GM19025 (cell line): ENCODE measurements around the gene COL6A2.
"Not testable (repeated sequence)": the region's sequence is repeated elsewhere in the genome, so short reads cannot be mapped to it uniquely, and the experiment has no call there.

Source experiments
- ATAC-seq: cut with Tn5 transposase; IDR thresholded peaks from one replicate; pipeline ENCODE4 v1.9.1; 2021; ENCODE audit warnings: mild to moderate bottlenecking, low read depth, moderate library complexity; ENCODE audit not compliant: unreplicated experiment

COL6A2 gene

DNA sequence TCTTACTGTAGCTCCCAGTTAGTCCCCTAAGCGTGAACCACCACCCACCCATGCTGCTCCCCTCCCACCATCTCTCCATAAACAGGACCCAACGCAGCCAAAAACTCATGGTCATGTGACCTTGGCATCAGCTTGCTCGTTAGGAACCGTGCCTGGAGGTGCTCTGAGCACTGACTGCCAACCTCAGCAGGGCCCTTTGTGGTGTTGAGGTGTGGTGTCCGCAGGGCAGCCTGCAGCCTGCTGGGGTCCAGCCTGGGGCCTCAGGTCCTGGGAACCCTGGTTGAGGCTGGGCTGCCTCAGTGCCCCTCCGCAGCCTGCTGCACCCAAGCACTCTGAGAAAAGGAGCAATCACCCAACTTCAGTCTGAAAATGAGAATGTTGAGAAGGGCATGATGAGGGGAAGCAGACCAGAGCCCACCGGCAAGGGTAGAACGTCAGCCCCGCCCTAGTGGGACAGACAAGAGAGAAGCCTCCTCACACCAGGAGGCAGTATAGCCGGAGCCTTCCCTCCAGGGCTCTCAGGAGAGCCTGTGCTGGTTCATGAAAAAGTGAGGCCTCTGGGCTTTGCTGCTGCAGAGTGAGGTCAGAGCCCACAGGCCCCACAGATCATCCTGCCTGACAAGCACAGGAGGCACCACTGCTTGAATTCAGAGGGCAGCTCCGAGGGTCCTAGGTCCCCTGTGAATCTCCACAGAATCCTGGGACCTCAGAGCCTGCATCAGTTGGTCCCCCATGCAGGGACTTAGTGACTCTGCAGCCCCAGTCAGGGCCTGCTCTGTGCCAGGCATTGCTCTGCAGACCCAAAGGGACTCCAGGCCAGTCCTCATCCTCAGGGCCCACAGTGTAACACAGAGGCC is 4.9 kb upstream of the COL6A2 start:
- ATAC-seq, result no peak

GRCh38 chr21:46093668-46094400 is 4.1 kb upstream of the COL6A2 start:
- no peak for ATAC-seq

GRCh38 chr21:46094401-46095082 is 3.4 kb upstream of the COL6A2 start:
- ATAC-seq, result no peak

DNA sequence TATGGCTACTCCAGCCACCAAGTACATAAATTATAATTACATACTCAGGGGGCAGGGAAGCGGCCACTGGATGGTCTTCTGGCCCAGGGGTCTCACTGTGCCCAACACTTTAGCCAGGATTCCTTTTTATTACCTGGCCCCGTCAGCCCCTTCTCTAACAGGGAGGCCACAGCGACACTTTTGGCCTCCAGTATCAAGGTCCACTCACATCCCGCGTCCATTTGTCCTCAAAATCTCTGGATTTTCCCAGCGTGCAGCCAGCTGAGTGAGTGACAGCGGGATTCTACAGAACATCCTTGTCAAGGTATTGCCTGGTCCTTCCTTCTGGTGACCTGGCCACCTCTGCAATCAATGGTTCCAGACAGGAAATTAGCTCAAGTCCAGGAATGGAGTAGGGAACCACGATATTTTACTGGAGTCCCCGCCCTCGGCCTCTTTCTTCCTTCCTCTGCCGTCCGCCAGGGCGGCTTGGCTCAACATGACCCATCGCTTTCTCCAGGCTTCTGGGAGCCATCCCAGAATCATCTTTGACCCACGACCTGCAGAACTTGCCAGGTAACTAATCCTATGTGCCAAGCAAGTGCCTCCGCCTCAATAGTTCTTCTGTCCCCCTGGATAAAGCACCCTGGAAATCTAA is 2.7 kb upstream of the COL6A2 start:
- ATAC-seq, result no peak

DNA sequence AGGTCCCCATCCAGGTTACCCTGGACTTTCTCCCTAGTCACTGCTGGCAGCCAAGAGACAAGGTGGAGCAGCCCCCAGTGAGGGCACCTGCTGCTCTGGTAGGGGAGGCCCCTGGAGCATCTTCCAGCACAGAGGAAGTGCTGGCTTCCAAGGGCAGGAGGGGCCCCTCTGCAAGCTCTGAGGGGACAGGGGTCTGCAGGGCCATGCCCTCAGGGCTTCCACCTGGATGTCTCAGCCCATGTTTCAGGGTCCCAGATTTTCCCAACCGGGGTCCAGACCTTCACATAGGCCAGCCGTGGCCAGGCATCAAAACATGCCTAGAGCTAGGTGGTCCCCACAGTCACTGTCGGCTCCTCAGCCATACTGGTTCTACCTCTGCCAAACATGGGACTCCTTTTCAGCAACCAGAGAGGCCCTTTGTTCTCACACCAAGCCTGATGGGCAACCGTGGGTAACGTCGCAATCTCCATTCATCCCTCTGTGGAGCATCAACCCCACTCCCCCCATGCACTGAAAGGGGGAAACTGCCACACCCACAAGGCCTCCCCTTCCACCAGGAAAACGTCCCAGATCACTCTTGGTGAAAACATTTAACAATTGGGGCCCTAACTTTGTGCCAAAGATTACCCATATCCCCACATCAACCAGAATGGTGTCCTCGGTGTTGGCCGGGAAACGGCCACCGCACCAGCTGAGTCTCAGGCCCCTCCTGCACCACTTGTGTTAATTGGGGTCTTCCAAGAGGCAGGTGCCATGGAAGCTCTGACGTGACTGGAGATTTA is 1.9 kb upstream of the COL6A2 start:
- ATAC-seq, result no peak

DNA sequence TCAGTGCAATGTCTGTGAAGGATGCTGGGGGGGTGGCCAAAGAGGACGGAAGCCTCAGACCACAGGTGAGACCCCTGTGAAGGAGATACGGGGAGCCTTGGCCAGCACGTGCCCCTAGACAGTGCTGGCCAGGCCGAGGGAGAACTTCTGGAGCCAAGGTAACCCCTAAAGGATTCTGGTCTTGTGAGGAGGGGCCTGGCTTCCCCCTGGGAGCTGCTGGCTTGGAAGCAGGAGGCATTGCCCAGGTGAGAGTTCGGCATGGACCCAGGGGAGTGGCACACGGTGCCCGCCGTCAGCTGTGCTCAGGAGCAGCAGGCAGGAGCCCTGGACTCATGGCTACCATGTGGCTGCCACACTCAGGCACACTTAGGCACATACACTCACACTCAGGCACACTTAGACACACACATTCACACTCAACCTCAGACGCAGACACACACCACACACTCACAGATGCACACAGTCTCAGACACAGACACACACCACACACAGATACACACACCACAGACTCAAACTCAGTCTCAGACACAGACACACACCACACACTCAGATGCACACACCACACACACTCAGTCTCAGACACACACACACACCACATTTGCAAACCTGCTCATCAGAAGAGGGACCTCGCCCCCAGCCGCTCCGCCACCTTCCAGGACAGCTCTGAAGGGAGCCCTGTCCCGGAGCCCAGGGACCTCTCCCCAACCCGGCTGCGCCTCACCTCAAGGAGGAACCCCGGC is 1.1 kb upstream of the COL6A2 start:
- ATAC-seq, result no peak

DNA sequence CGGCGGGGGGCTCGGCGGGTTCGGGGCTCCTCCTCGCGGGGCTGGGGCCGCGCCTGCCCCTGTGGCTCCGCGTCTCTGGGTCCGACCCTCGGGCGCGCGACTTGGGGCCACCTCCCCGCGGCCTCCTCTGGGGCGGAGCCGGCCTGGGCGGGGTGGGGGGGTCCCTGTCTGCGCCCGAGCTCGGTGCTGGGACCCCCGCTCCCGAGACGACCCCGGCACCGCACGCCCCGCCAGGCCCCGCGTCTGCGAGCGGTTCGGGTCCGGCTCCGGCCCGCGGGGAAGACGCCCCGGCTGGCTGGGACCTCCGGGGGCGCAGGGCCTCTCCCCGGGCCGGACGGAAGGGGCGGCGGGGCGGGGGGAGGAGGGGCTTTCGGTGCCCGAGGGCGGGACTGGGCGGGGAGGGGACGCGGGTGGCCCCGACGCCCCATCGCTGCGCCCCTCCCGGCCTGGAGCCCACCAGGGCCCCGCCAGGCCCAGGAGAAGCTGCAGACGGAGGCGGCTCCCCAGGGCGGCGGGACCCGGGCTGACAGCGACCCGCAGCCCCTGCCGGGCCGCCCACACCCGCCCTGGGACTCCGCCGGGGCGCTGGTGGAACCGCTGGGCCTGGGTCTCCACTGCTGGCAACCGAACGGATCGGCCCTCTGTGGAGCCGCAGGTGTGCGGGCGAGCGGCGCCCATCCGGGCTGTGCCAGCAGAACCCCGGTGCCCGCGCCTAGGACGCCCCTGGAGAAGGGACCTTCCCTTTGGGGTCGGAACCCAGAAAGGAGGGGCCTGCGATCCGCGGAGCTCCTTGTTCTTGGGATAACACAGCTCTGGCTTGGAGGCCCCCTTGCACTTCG is 610 bp downstream of the COL6A2 start:
- no peak for ATAC-seq

- ATAC-seq, result no peak
Observed at GRCh38 chr21:46099476-46099875, 1.6 kb downstream of the COL6A2 start.

DNA sequence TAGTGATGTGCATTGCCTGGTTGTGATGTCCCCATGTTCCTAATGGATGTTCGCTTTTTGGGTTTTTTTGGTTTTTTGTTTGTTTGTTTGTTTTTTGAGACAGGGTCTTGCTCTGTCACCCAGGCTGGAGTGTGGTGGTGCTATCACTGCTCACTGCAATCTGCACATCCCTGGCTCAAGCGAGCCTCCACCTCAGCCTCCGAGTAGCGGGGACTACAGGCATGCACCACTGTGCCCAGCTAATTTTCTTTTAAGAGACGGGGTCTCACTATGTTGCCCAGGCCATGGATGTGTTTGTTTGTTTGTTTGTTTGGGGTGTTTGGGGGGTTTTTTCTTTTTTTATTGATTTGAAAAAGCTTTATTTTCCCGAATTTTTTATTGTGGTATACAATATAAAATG is 2.1 kb downstream of the COL6A2 start:
- no peak for ATAC-seq

DNA sequence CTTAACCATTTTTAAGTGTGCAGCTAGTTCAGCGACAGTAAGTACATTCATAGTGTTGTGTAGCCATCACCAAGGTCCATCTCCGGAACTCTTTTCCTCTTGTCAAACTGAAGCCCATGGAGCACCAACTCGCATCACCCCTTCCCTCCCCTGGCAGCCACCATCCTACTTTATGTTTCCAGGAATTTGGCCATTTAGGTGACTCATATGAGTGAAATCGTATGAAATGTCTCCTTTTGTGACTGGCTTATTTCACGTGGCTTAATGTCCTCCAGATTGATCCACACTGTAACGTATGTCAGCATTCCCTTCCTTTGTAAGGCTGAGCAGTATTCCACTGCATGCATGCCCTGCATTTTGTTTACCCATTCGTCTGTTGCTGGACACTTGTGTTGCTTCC is 2.5 kb downstream of the COL6A2 start:
- ATAC-seq, result no peak

DNA sequence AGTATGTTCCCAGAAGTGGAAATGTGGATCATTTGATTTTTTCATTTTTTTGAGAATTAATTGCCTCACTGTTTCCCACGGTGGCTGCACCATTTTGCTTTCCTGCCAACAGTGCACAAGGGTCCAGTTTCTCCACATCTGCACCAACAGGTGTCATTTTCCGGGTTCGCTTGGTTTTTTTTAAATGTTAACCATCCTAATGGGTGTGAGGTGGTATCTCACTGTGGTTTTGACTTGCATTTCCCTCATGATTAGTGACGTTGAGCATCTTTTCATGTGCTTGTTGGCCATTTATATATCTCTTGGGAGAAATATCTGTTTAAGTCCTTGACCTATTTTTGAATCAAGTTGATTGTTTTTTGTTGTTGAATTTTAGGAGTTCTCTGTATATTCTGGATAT is 3.0 kb downstream of the COL6A2 start:
- ATAC-seq, result no peak

- no peak for ATAC-seq
Observed at GRCh38 chr21:46104104-46104503, 6.2 kb downstream of the COL6A2 start.

- not testable (repeated sequence) for ATAC-seq
Observed at GRCh38 chr21:46107376-46107775, 9.5 kb downstream of the COL6A2 start.

DNA sequence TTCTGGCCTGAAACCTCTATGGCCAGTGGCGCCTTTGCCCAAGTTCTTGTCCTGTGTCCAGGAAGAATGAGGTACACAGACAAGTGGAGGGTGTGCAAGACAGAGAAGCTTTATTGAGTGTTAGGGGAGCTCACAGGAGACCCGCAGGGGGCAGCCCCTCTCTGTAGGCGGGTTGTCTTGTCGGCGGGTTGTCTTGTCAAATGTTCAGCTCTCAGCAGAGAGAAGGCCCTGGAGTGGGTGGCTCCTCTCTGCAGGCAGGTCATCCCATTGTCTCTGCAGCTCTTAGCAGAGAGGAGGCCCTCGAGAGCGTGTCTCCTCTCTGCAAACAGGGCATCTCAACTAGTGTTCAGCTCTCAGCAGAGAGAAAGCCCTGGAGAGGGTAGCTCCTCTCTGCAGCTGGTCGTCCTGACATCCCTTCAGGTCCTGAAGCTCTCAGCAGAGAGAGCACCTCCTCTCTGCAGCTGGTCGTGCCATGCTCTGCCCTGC is 11.0 kb downstream of the COL6A2 start:
- no peak for ATAC-seq

DNA sequence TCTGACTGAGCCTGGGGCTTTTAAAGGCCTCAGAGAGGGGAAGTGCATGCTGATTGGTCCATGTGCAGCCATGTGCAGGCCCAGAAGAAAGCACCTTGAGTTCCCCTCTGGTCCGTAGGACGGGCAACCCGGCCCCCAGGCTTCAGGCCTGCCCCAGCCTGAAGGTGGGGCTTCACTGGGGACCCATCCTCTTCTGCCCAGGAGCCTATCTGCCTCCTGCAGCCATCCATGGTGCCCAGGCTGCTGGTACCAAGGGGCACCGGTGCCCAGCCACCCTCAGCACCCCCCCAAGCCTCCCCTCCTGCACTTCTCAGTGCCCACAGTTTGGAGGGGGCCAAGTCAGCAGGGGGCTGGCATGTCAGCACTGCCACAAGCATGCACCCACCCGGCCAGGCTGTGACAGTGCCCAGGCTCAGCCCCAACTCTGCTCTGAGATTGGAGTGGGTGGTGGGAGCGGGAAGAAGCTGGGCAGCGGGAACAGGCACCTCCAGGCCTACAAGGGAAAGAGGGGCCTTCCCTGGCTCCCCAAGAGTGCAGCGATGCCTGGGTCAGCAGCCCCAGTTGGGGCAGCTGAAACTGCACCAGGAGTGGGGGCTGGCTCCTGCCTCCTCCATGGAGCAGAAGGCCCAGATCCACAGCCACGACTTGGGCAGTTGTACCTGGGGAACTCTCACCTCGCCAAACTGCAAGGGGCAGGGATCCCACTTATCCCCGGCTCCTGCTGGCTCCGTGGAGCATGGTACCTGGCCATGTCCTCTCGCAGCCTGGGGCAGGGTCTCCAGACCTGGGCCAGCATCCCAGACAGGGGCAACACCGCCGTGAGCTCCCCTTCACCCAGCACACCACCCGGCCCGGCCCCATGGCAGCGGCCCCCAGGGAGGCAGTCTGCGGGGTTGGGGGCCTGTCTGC is 11.7 kb downstream of the COL6A2 start:
- ATAC-seq, result no peak

DNA sequence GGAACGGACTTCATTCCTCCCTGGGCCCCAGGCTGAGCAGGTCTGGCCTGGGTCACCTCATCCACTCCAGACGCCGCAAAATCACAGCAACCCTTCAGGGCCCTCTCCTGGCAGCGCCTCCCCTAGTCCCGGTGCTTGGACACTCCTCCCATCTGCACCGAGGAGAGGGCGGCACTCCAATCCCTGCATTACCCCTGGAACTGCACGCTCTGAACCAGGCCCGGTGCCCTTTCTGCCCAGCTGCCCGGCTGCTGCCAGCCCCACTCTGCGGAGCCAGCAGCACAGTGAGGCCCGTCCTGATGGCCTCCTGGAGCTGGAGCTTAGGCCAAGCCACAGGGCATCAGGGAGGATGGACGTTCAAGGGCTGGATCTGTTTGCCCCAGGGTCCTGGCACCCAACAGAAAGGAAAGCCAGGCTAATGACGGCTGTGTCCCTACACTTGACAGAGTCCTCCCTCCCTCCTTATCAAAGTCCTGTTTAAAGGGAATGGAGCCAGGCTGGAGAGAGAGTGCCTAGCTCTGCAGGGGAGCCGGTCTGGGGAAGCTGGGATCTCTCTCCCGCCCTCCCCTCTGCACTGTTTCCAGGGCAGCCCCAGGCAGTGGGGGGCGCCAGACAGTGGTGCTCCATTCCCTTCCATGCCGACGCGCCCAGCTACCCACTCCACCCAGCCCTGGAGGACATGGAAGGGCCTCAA is 12.7 kb downstream of the COL6A2 start:
- ATAC-seq, result no peak

- no peak for ATAC-seq
Observed at GRCh38 chr21:46111193-46111571, 13.3 kb downstream of the COL6A2 start.
